PC-9 (cell line): Measurements from ENCODE around the gene MRPS9. TPM values are rescaled to one million over a fixed set of nuclear protein-coding genes. Genes with fewer than 3 reads are reported as not detected.

Experiments used
- BruUV-seq: library from RNA; stranded (reverse); fragments of 400-500 nt; replicated peaks from 2 replicates; lab custom pipeline; 2021; lab: Mats Ljungman, UMichigan
- CTCF ChIA-PET: fragments of 300-600 bp; sonication (Branson Sonifier 250); formaldehyde crosslinking; loops from one replicate; lab custom pipeline; 2022; ENCODE audit warnings: antibody characterized with exemption; lab: Charles Lee
- POLR2A ChIA-PET: fragments of 300-600 bp; sonication (Branson Sonifier 250); formaldehyde crosslinking; loops from one replicate; lab custom pipeline; 2022; ENCODE audit warnings: antibody characterized with exemption; ENCODE audit not compliant: unreplicated experiment; lab: Charles Lee
- DNase-seq, 2 experiments: peaks; one replicate each; pipeline versions ENCODE4 v3.0.0 to v3.0.0-alpha.2; 2015 to 2022; ENCODE audit warnings: mixed read lengths in 1 of 2
- H2AFZ ChIP-seq: fragments of 200-600 bp; sonication (generic); 2 replicates; pipeline ENCODE4 v1.8.1; 2017; ENCODE audit warnings: antibody characterized with exemption
- H3F3A ChIP-seq: fragments of 200-600 bp; sonication (generic); 2 replicates; pipeline ENCODE4 v1.8.1; 2017; ENCODE audit warnings: antibody characterized with exemption, mild to moderate bottlenecking, low read depth; ENCODE audit not compliant: insufficient read depth
- H3K27ac ChIP-seq: fragments of 200-600 bp; sonication (generic); 2 replicates; pipeline ENCODE4 v1.6.1; 2016; ENCODE audit warnings: mixed run types
- H3K27me3 ChIP-seq: fragments of 200-600 bp; sonication (generic); 2 replicates; pipeline ENCODE4 v1.6.1; 2016; ENCODE audit warnings: low read depth, mixed run types; ENCODE audit not compliant: insufficient read depth
- H3K36me3 ChIP-seq: fragments of 200-600 bp; sonication (generic); 2 replicates; pipeline ENCODE4 v1.6.1; 2016; ENCODE audit warnings: low read depth, mixed run types
- H3K4me1 ChIP-seq: fragments of 200-600 bp; sonication (generic); replicated peaks from 2 replicates; pipeline ENCODE4 v1.6.1; 2016; ENCODE audit warnings: mixed run types; ENCODE audit not compliant: insufficient read depth
- H3K4me2 ChIP-seq: fragments of 200-600 bp; sonication (generic); 2 replicates; pipeline ENCODE4 v1.6.1; 2017; ENCODE audit warnings: mixed run types
- H3K4me3 ChIP-seq: fragments of 200-600 bp; sonication (generic); 2 replicates; pipeline ENCODE4 v1.6.1; 2016; ENCODE audit warnings: mixed run types
- H3K79me2 ChIP-seq: fragments of 200-600 bp; sonication (generic); 2 replicates; pipeline ENCODE4 v1.6.1; 2017; ENCODE audit warnings: low read depth, mixed run types
- H3K9me2 ChIP-seq: fragments of 200-600 bp; sonication (generic); 2 replicates; pipeline ENCODE4 v1.8.1; 2017; ENCODE audit warnings: mild to moderate bottlenecking; ENCODE audit not compliant: insufficient read depth
- H3K9me3 ChIP-seq: fragments of 200-600 bp; sonication (generic); 2 replicates; pipeline ENCODE4 v1.8.1; 2016; ENCODE audit warnings: low read depth; ENCODE audit not compliant: insufficient read depth
- H4K20me1 ChIP-seq: fragments of 200-600 bp; sonication (generic); 2 replicates; pipeline ENCODE4 v1.8.1; 2017; ENCODE audit not compliant: insufficient read depth
- EZH2 ChIP-seq: fragments of 200-600 bp; sonication (generic); IDR thresholded peaks from 2 replicates; pipeline ENCODE4 v1.8.0; 2017; ENCODE audit warnings: antibody characterized with exemption, low read depth
- intact Hi-C: fragments of 100-400 bp; cut with micrococcal nuclease; formaldehyde crosslinking; loops from one replicate; pipeline ENCODE4 v1.10.0; 2022; ENCODE audit not compliant: unreplicated experiment
- total RNA-seq: library from RNA; stranded (reverse); gene quantifications from 2 replicates; pipeline ENCODE4 v1.2.3, GENCODE V29; 2021
- TF ChIP-seq, protein P1 (sequence below): fragments of 200-600 bp; sonication (generic); conservative IDR thresholded peaks from 2 replicates; pipeline ENCODE4 v1.6.1; 2017; ENCODE audit warnings: mixed run types, antibody characterized with exemption, mild to moderate bottlenecking, moderate library complexity

MRPS9 gene
- total RNA-seq, 1 experiment from 2014 or later = 27.0 TPM

DNA sequence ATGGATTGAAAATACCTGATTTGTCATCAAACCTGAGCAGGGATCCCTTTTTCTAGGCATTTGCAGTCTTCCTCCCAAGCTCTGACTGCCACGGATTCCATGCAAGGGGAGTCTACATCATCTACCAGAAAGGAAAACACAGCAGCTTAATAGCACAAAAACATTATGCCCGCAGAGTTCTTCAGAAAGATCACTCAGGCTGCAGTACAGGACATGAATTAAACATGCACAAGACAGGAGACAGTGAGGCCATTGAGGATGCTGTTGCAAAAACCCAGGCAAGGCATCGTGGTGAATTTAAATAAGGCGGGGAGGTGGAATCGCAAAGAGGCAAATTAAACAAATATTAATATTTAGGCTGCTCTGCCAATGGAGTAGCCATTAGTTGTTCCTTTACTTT is 88.5 kb downstream of the MRPS9 start:
- POLR2A ChIA-PET = no interaction called here

DNA sequence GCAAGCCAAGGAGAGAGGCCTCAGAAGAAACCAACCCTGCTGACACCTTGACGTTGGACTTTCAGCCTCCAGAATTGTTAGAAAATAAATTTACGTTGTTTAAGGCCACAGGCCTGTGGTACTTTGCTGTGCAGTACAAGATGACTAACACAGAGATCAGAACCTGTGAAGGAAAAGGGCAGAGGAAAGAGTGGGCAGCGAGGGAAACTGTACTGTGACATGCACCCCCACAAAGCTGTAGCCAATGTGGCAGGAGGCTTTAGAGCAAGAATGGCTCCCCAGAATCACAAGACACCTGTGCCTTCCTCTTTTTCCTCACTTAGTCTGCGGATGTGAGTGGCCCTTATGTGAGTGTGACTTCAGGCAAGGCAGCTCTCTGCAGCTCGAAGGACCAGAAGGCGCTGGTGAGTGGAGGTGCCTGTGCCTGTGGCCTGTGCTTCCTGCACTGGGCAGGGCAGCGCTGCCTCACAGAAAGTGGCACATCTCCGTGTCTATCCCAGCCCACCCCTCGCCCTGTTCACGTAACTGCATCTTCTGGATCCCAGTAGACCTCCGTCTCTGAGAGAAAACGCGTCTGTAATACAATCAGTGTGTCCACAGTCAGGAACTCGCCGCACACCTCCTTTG is 89.5 kb downstream of the MRPS9 start:
- ChIA-PET CTCF (no interaction called here), POLR2A (no interaction called here)
- H3K27me3 ChIP-seq = peaks cover 25% of the 10 kb centered on the region
- no peaks in the 10 kb centered on the region for H3K36me3 ChIP-seq
- no peaks in the 10 kb centered on the region for H3K4me1 ChIP-seq
- TF ChIP-seq, protein P1, sequence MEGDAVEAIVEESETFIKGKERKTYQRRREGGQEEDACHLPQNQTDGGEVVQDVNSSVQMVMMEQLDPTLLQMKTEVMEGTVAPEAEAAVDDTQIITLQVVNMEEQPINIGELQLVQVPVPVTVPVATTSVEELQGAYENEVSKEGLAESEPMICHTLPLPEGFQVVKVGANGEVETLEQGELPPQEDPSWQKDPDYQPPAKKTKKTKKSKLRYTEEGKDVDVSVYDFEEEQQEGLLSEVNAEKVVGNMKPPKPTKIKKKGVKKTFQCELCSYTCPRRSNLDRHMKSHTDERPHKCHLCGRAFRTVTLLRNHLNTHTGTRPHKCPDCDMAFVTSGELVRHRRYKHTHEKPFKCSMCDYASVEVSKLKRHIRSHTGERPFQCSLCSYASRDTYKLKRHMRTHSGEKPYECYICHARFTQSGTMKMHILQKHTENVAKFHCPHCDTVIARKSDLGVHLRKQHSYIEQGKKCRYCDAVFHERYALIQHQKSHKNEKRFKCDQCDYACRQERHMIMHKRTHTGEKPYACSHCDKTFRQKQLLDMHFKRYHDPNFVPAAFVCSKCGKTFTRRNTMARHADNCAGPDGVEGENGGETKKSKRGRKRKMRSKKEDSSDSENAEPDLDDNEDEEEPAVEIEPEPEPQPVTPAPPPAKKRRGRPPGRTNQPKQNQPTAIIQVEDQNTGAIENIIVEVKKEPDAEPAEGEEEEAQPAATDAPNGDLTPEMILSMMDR = no peak
- TF ChIP-seq EZH2 = no peak
- no TSS peak for BruUV-seq
- H3K4me3 ChIP-seq = no peak overlapping the region
- H3K9me2 ChIP-seq = no peaks in the 10 kb centered on the region
- intact Hi-C loops = no loop called here
- no peak overlapping the region for H3K27ac ChIP-seq
- H4K20me1 ChIP-seq = no peaks in the 10 kb centered on the region
- H3K4me2 ChIP-seq = no peak overlapping the region
- no peaks in the 10 kb centered on the region for H3K9me3 ChIP-seq
- no peak overlapping the region for H2AFZ ChIP-seq
- no peaks in the 10 kb centered on the region for H3F3A ChIP-seq
- no peaks in the 10 kb centered on the region for H3K79me2 ChIP-seq
- DNase-seq = no peak

More for the DNA sequence above, 88.5 kb downstream of the MRPS9 start:
- Histone ChIP-seq H3K4me1 (no peaks in the 10 kb centered on the region), H3K27me3 (peaks cover 16% of the 10 kb centered on the region), H3K27ac (no peak overlapping the region), H3K4me3 (no peak overlapping the region), H4K20me1 (no peaks in the 10 kb centered on the region), H3K9me2 (no peaks in the 10 kb centered on the region), H3K9me3 (no peaks in the 10 kb centered on the region), H3K79me2 (no peaks in the 10 kb centered on the region), H2AFZ (no peak overlapping the region), H3K4me2 (no peak overlapping the region), H3F3A (no peaks in the 10 kb centered on the region), H3K36me3 (no peaks in the 10 kb centered on the region)
- TF ChIP-seq EZH2 = no peak
- TF ChIP-seq, protein P1 = no peak
- CTCF ChIA-PET = no interaction called here
- intact Hi-C loops = no loop called here
- BruUV-seq = no TSS peak
- DNase-seq = no peak

DNA sequence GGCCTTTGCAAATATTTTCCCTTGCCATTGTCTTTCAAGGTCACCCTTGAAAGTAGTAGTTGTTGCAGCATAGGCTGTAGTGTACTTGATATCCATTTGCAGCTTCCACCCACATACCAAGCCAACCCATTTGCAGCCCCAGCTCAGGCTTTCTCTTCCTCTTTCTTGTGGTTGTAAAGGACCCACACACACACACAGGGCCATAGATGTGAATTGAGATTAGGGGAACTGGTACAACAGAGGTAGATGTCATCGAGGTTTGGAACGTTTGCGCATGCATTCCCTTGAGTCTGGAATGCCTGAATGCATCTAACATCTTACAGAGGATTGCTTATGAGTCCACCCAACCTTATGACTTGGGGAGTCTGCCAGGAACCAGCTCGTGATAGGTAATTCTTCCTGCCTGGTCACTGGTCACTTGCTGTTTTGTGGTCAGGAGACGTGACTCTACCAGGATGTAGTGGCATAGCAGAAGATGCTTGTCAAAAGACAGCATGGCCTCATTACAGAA is 91.9 kb downstream of the MRPS9 start:
- no peak overlapping the region for H2AFZ ChIP-seq
- intact Hi-C loops = no loop called here
- no peaks in the 10 kb centered on the region for H3K9me3 ChIP-seq
- POLR2A ChIA-PET = no interaction called here
- no peak overlapping the region for H3K27ac ChIP-seq
- TF ChIP-seq, protein P1 = no peak
- TF ChIP-seq EZH2 = no peak
- no peak for DNase-seq
- no peaks in the 10 kb centered on the region for H4K20me1 ChIP-seq
- H3K4me1 ChIP-seq = no peaks in the 10 kb centered on the region
- H3K4me2 ChIP-seq = no peak overlapping the region
- CTCF ChIA-PET = no interaction called here
- H3K4me3 ChIP-seq = no peak overlapping the region
- H3F3A ChIP-seq = no peaks in the 10 kb centered on the region
- BruUV-seq = no TSS peak
- H3K36me3 ChIP-seq = no peaks in the 10 kb centered on the region
- H3K27me3 ChIP-seq = peaks cover 39% of the 10 kb centered on the region
- H3K79me2 ChIP-seq = no peaks in the 10 kb centered on the region
- no peaks in the 10 kb centered on the region for H3K9me2 ChIP-seq
